Vagina (tissue), 2 donors: Measurements from ENCODE around the gene PAPLN.

Source experiments
- POLR2A ChIP-seq, 2 donors: fragments of 450-650 bp; IDR thresholded peaks; one replicate each; pipeline ENCODE4 v1.6.1; 2017; ENCODE audit warnings: antibody characterized with exemption in 2 of 2, mild to moderate bottlenecking in 2 of 2, moderate library complexity in 2 of 2
- POLR2AphosphoS5 ChIP-seq, 2 donors: sonication (generic); formaldehyde crosslinking; IDR thresholded peaks; one replicate each; pipeline ENCODE4 v1.9.0; 2017; ENCODE audit warnings: antibody characterized with exemption in 2 of 2, mild to moderate bottlenecking in 2 of 2, low read depth in 1 of 2; ENCODE audit not compliant: insufficient read depth in 1 of 2
- TF ChIP-seq, protein P1 (sequence below), 3 experiments: fragments of 450-650 bp in 2 of 3; fragments of 200-600 bp in 1 of 3; sonication (generic) in 1 of 3; IDR thresholded peaks; one replicate each; pipeline ENCODE4 v1.5.1; 2017 to 2019; ENCODE audit warnings: antibody characterized with exemption in 3 of 3, mild to moderate bottlenecking in 2 of 3, moderate library complexity in 2 of 3

DNA sequence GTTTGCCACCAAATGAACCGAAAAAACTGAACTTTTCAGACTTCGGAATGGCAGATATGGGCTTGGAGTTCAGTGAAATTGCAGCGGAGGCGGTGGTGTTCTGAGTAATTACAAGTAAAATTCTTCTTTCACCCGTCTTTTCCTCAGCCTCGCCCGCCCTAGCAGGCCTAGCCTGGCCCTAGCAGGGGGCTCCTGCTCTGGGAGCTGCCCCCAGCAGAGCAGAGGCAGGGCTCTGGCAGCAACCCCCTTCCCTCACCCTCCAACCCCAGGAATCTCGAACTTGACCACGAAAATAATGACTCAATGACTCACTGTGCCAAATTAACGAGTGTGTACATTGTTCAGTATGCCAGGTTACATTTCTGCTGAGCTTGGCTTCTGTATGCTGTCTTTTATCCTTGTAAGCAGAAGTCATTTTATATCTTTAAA, 1.1 kb downstream of the PAPLN start:
- TF ChIP-seq, protein P1, sequence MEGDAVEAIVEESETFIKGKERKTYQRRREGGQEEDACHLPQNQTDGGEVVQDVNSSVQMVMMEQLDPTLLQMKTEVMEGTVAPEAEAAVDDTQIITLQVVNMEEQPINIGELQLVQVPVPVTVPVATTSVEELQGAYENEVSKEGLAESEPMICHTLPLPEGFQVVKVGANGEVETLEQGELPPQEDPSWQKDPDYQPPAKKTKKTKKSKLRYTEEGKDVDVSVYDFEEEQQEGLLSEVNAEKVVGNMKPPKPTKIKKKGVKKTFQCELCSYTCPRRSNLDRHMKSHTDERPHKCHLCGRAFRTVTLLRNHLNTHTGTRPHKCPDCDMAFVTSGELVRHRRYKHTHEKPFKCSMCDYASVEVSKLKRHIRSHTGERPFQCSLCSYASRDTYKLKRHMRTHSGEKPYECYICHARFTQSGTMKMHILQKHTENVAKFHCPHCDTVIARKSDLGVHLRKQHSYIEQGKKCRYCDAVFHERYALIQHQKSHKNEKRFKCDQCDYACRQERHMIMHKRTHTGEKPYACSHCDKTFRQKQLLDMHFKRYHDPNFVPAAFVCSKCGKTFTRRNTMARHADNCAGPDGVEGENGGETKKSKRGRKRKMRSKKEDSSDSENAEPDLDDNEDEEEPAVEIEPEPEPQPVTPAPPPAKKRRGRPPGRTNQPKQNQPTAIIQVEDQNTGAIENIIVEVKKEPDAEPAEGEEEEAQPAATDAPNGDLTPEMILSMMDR (IDR thresholded peaks at IDR 0.05): no peak
- TF ChIP-seq POLR2AphosphoS5 (IDR thresholded peaks at IDR 0.05; ENCODE audit: insufficient read depth in 1 of 2, low read depth in 1 of 2): no peak
- TF ChIP-seq POLR2A (IDR thresholded peaks at IDR 0.05): no peak
